ENCODE results near the gene CFAP70. TPM values are rescaled to one million over a fixed set of nuclear protein-coding genes. Genes with fewer than 3 reads are reported as not detected.

CFAP70 gene
- total RNA-seq (2014; rRNA removed) (0.73 and 0.92 TPM in 2 replicates), Bru-seq, nascent RNA (percentile 44 among the genes with signal in this experiment), BruChase-seq, experiment 1, labeled RNA remaining after a 6-hour chase (percentile 80 among the genes with signal in this experiment), BruChase-seq, experiment 2, labeled RNA remaining after a 2-hour chase (percentile 84 among the genes with signal in this experiment)
- long read RNA-seq, partial matches to known transcripts = 4 of 43 reads
- long read RNA-seq, other reads (novel, unspliced or antisense) = 39 of 43 reads

GRCh38 chr10:73358331-73359279, at the start of gene CFAP70:
CFAP70 (minus strand) TSS chr10:73358864; CDS start chr10:73354796, 4,068 bp downstream.
- no peaks in the 10 kb centered on the region for H3K79me2 ChIP-seq (ENCODE audit: low read length)
- ATAC-seq = peak; percentile 93
- no peaks in the 10 kb centered on the region for H3K9me3 ChIP-seq (ENCODE audit: low read length)
- peaks cover 9% of the 10 kb centered on the region for H3K27me3 ChIP-seq (ENCODE audit: low read length)
- H3K9me2 ChIP-seq (replicated peaks; ENCODE audit: low read length) = no peaks in the 10 kb centered on the region
- peak; percentile 100 for DNase-seq
- H3K27ac ChIP-seq (ENCODE audit: low read length) = no peak within 1 kb of the TSS
- peak within 1 kb of the TSS; percentile 81 for H3K4me2 ChIP-seq (ENCODE audit: low read length)
- H3K4me3 ChIP-seq (ENCODE audit: low read length) = peak within 1 kb of the TSS; percentile 66
- CTCF ChIA-PET = interaction anchor here (0.6 to 2.1 kb wide), 4 partner anchors 95 to 524 kb away, joined by 3 to 9 read pairs (median 5); partner anchors contain the start of gene USP54
- H3K4me1 ChIP-seq (ENCODE audit: insufficient read depth, low read length) = peaks cover 16% of the 10 kb centered on the region
- H3K9ac ChIP-seq (ENCODE audit: low read length) = peak within 1 kb of the TSS; percentile 63
- H3K36me3 ChIP-seq (ENCODE audit: low read depth, low read length) = peaks cover 7% of the 10 kb centered on the region; the same call in 1 of the 2 replicates
- TF ChIP-seq CTCF (conservative IDR thresholded peaks at IDR 0.05; ENCODE audit: low read depth, low read length) (no peak), EZH2 (IDR thresholded peaks at IDR 0.05; ENCODE audit: low read length, unreplicated experiment) (no peak), EZH2phosphoT487 (IDR thresholded peaks at IDR 0.05; ENCODE audit: borderline replicate concordance, low read length) (no peak)
- intact Hi-C loops (cut with micrococcal nuclease) = loop anchor here (1.0 to 5.0 kb wide), 5 partner anchors 56 to 526 kb away; partner anchors contain the start of genes ANXA7, DNAJC9 and P4HA1
- POLR2A ChIA-PET (ENCODE audit: unreplicated experiment) = interaction anchor here (0.5 to 1.1 kb wide), 16 partner anchors 9 to 1517 kb away, joined by 3 to 9 read pairs (median 3); partner anchors contain the start of genes ANXA7 and DNAJC9
- BruUV-seq (replicated peaks) = TSS peak; percentile 47
- H3F3A ChIP-seq (ENCODE audit: low read length, unreplicated experiment) = peaks cover 13% of the 10 kb centered on the region
- H4K20me1 ChIP-seq (ENCODE audit: low read length) = no peaks in the 10 kb centered on the region
- H2AFZ ChIP-seq (ENCODE audit: low read length) = peak within 1 kb of the TSS; percentile 81

GRCh38 chr10:73408061-73408460, 49.4 kb upstream of the CFAP70 start:
- Histone ChIP-seq H3K9me2 (replicated peaks; ENCODE audit: low read length) (no peaks in the 10 kb centered on the region), H2AFZ (ENCODE audit: low read length) (no peak overlapping the region), H4K20me1 (ENCODE audit: low read length) (peaks cover 74% of the 10 kb centered on the region), H3K4me1 (ENCODE audit: insufficient read depth, low read length) (peaks cover 42% of the 10 kb centered on the region), H3K27ac (ENCODE audit: low read length) (no peak overlapping the region), H3K9me3 (ENCODE audit: low read length) (no peaks in the 10 kb centered on the region), H3K9ac (ENCODE audit: low read length) (no peak overlapping the region), H3K4me2 (ENCODE audit: low read length) (peak overlapping the region; percentile 75), H3K4me3 (ENCODE audit: low read length) (no peak overlapping the region), H3F3A (ENCODE audit: low read length, unreplicated experiment) (peaks cover 6% of the 10 kb centered on the region), H3K36me3 (ENCODE audit: low read depth, low read length) (peaks cover 37% of the 10 kb centered on the region), H3K79me2 (ENCODE audit: low read length) (peaks cover 100% of the 10 kb centered on the region), H3K27me3 (ENCODE audit: low read length) (no peaks in the 10 kb centered on the region)
- intact Hi-C loops (cut with micrococcal nuclease) = no loop called here
- TF ChIP-seq EZH2 (IDR thresholded peaks at IDR 0.05; ENCODE audit: low read length, unreplicated experiment) (no peak), CTCF (conservative IDR thresholded peaks at IDR 0.05; ENCODE audit: low read depth, low read length) (no peak), EZH2phosphoT487 (IDR thresholded peaks at IDR 0.05; ENCODE audit: borderline replicate concordance, low read length) (no peak)
- POLR2A ChIA-PET (ENCODE audit: unreplicated experiment) = interaction anchor here (0.5 kb wide), 1 partner anchor 87 kb away, joined by 3 read pairs; no protein-coding TSS in a partner anchor
- DNase-seq = peak; percentile 80
- BruUV-seq (replicated peaks) = no TSS peak
- CTCF ChIA-PET = no interaction called here
- ATAC-seq = no peak
